Right lobe of liver (tissue), 4 donors: ENCODE measurements around the gene NOS1AP.

Source experiments
- POLR2A ChIP-seq: fragments of 450-650 bp; IDR thresholded peaks from one replicate; pipeline ENCODE4 v1.6.1; 2017; ENCODE audit warnings: antibody characterized with exemption, mild to moderate bottlenecking
- TF ChIP-seq, protein P1 (sequence below), 4 donors: fragments of 200-600 bp in 3 of 4; fragments of 450-650 bp in 1 of 4; IDR thresholded peaks; one replicate each; pipeline versions ENCODE4 v1.5.1 to v1.8.0; 2016 to 2022; ENCODE audit warnings: antibody characterized with exemption in 4 of 4, mild to moderate bottlenecking in 2 of 4
- donor health status: DM: no; HTN: no; CAD: no.
- donor health status: DM: no; HTN: no; CAD: no.
- donor health status: DM: no; HTN: yes; CAD: no.

DNA sequence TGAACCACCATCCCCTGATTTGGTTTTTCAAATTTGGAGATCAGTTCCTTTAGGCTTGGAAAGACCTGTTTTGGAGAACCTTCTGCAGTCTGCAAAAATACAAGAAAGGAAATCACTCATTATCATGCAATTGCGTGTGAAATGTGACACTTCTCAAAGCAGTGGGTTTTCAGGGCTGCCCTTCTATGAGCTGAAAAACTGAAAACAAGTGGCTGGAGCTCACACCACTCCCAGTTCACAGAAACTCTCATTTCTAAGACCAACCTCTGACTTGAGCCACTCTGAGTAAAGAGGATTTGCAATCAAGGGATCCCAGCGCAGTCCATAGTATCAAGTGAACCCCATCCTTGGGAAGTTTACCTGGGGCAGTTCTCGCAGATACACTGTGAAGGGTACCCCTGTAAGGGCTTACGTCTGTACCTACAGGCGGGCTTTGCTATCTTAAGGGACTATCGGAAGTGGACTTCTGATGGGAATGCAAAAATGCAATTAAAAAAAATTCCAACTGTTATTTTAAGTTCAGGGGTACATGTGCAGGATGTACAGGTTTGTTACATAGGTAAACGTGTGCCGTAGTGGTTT, 329.6 kb downstream of the NOS1AP start:
- TF ChIP-seq, protein P1, sequence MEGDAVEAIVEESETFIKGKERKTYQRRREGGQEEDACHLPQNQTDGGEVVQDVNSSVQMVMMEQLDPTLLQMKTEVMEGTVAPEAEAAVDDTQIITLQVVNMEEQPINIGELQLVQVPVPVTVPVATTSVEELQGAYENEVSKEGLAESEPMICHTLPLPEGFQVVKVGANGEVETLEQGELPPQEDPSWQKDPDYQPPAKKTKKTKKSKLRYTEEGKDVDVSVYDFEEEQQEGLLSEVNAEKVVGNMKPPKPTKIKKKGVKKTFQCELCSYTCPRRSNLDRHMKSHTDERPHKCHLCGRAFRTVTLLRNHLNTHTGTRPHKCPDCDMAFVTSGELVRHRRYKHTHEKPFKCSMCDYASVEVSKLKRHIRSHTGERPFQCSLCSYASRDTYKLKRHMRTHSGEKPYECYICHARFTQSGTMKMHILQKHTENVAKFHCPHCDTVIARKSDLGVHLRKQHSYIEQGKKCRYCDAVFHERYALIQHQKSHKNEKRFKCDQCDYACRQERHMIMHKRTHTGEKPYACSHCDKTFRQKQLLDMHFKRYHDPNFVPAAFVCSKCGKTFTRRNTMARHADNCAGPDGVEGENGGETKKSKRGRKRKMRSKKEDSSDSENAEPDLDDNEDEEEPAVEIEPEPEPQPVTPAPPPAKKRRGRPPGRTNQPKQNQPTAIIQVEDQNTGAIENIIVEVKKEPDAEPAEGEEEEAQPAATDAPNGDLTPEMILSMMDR (IDR thresholded peaks at IDR 0.05): no peak
- TF ChIP-seq POLR2A: no peak
